ENCODE measurements around the gene RUNX3.

RUNX3 gene

DNA sequence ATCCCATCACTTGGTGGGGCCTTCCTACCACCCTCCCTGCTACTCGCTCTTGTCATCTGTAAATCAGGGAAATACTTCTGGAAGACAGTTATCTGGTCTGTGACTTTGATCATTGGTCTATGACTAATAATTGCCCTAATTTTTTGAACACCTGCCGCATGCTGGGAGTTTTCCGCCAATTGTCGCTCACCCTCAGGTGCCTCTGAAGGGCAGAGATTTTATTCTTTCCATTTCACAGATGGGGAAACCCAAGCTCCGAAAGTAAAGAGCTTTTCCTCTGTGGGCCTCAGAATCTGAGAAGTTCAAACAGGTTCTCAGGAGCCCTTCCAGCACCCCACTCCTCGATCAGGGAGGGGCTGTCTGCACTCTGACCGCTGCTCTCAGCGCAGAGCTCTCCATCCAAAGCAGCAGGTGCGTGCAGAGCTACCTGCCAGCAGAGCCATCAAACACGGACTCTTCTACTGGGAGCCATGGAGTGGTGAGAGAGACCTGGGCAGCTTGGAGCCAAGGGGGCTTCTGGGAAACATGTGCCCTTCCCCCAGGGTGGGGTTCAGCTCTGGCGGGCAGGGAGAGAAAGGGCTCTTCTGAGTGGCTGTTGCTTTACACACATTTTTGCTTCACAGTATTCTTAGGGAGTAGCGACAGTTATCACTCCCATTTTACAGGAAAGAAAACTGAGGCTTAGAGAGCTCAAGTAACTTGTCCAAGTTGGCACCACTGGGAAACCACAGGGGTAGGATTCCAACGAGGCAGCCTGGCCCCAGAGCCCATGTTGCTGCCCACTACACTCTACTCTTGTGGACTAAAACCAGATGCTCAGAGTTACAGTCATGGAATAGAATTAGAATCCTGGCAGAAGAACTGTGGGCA, 5.8 kb upstream of the RUNX3 start:
- no peaks in the 10 kb centered on the region for H3K27me3 ChIP-seq (replicated peaks; ENCODE audit: insufficient read depth, low read length)

DNA sequence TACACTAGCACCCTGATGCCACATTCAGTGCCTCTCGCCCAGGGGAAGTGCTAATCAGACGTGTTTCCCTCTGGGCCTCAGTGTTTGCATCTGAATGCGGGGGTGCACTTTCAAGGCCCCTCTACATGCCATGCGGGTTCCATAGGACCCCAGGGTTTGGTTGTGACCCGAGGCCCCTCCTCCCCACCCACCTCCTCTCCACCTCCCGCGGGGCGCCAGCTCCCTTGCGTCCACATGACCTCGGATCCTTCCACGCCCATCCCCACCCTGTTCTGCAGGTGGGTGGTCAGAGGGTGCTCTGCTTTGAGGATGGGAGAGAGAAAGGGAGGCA, 5.1 kb upstream of the RUNX3 start:
- Histone ChIP-seq H3K36me3 (replicated peaks; ENCODE audit: insufficient read depth, low read length) (no peaks in the 10 kb centered on the region), H4K20me1 (ENCODE audit: insufficient read depth, low read length) (no peaks in the 10 kb centered on the region), H3K4me2 (ENCODE audit: low read depth, low read length) (no peak overlapping the region), H3K9me2 (replicated peaks; ENCODE audit: insufficient read depth, low read length) (no peaks in the 10 kb centered on the region), H3F3A (ENCODE audit: insufficient read depth, low read length) (peaks cover 7% of the 10 kb centered on the region; the same call in 1 of the 2 replicates), H3K27ac (ENCODE audit: low read length) (no peak overlapping the region), H3K27me3 (replicated peaks; ENCODE audit: insufficient read depth, low read length) (no peaks in the 10 kb centered on the region), H2AFZ (ENCODE audit: low read length) (no peak overlapping the region), H3K79me2 (ENCODE audit: low read length) (no peaks in the 10 kb centered on the region), H3K4me3 (ENCODE audit: low read length) (no peak overlapping the region), H3K9ac (ENCODE audit: low read length) (no peak overlapping the region), H3K9me3 (replicated peaks; ENCODE audit: insufficient read depth, low read length) (no peaks in the 10 kb centered on the region), H3K4me1 (ENCODE audit: low read length) (peaks cover 6% of the 10 kb centered on the region)
- TF ChIP-seq EZH2 (optimal IDR thresholded peaks at IDR 0.05; ENCODE audit: low read depth, low read length) (no peak), EZH2phosphoT487 (IDR thresholded peaks at IDR 0.05; ENCODE audit: low read length) (no peak)
- TF ChIP-seq, protein P1, sequence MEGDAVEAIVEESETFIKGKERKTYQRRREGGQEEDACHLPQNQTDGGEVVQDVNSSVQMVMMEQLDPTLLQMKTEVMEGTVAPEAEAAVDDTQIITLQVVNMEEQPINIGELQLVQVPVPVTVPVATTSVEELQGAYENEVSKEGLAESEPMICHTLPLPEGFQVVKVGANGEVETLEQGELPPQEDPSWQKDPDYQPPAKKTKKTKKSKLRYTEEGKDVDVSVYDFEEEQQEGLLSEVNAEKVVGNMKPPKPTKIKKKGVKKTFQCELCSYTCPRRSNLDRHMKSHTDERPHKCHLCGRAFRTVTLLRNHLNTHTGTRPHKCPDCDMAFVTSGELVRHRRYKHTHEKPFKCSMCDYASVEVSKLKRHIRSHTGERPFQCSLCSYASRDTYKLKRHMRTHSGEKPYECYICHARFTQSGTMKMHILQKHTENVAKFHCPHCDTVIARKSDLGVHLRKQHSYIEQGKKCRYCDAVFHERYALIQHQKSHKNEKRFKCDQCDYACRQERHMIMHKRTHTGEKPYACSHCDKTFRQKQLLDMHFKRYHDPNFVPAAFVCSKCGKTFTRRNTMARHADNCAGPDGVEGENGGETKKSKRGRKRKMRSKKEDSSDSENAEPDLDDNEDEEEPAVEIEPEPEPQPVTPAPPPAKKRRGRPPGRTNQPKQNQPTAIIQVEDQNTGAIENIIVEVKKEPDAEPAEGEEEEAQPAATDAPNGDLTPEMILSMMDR (IDR thresholded peaks at IDR 0.05; ENCODE audit: low read length): no peak
- DNase-seq: no peak

More for the DNA sequence above, 5.8 kb upstream of the RUNX3 start:
- H2AFZ ChIP-seq (ENCODE audit: low read length): no peak overlapping the region
- TF ChIP-seq EZH2phosphoT487 (IDR thresholded peaks at IDR 0.05; ENCODE audit: low read length) (no peak), EZH2 (optimal IDR thresholded peaks at IDR 0.05; ENCODE audit: low read depth, low read length) (no peak)
- TF ChIP-seq, protein P1 (IDR thresholded peaks at IDR 0.05; ENCODE audit: low read length): no peak
- no peaks in the 10 kb centered on the region for H3K79me2 ChIP-seq (ENCODE audit: low read length)
- no peaks in the 10 kb centered on the region for H3K9me2 ChIP-seq (replicated peaks; ENCODE audit: insufficient read depth, low read length)
- H3K4me3 ChIP-seq (ENCODE audit: low read length): no peak overlapping the region
- H4K20me1 ChIP-seq (ENCODE audit: insufficient read depth, low read length): no peaks in the 10 kb centered on the region
- no peak for DNase-seq
- H3K9me3 ChIP-seq (replicated peaks; ENCODE audit: insufficient read depth, low read length): no peaks in the 10 kb centered on the region
- H3K4me1 ChIP-seq (ENCODE audit: low read length): peaks cover 1% of the 10 kb centered on the region
- H3K36me3 ChIP-seq (replicated peaks; ENCODE audit: insufficient read depth, low read length): no peaks in the 10 kb centered on the region
- no peak overlapping the region for H3K9ac ChIP-seq (ENCODE audit: low read length)
- H3K4me2 ChIP-seq (ENCODE audit: low read depth, low read length): no peak overlapping the region
- H3F3A ChIP-seq (ENCODE audit: insufficient read depth, low read length): peaks cover 2% of the 10 kb centered on the region; the same call in 1 of the 2 replicates
- H3K27ac ChIP-seq (ENCODE audit: low read length): no peak overlapping the region

- Histone ChIP-seq H3K4me1 (ENCODE audit: low read length) (peaks cover 6% of the 10 kb centered on the region), H3K9me3 (replicated peaks; ENCODE audit: insufficient read depth, low read length) (no peaks in the 10 kb centered on the region), H3K27ac (ENCODE audit: low read length) (no peak overlapping the region), H3K9me2 (replicated peaks; ENCODE audit: insufficient read depth, low read length) (no peaks in the 10 kb centered on the region), H3K9ac (ENCODE audit: low read length) (no peak overlapping the region), H4K20me1 (ENCODE audit: insufficient read depth, low read length) (no peaks in the 10 kb centered on the region), H3K4me3 (ENCODE audit: low read length) (no peak overlapping the region), H3K36me3 (replicated peaks; ENCODE audit: insufficient read depth, low read length) (no peaks in the 10 kb centered on the region), H3K4me2 (ENCODE audit: low read depth, low read length) (no peak overlapping the region), H3K79me2 (ENCODE audit: low read length) (peaks cover under 1% of the 10 kb centered on the region; the same call in 1 of the 2 replicates), H3K27me3 (replicated peaks; ENCODE audit: insufficient read depth, low read length) (no peaks in the 10 kb centered on the region), H2AFZ (ENCODE audit: low read length) (no peak overlapping the region), H3F3A (ENCODE audit: insufficient read depth, low read length) (peaks cover 8% of the 10 kb centered on the region; the same call in 1 of the 2 replicates)
- no peak for DNase-seq
- TF ChIP-seq, protein P1 (IDR thresholded peaks at IDR 0.05; ENCODE audit: low read length): no peak
- no peak for TF ChIP-seq EZH2phosphoT487 (IDR thresholded peaks at IDR 0.05; ENCODE audit: low read length)
- TF ChIP-seq EZH2 (optimal IDR thresholded peaks at IDR 0.05; ENCODE audit: low read depth, low read length): no peak
These were observed 4.5 kb upstream of the RUNX3 start for GRCh38 chr1:24934310-24935195.
